Measurements from ENCODE around the gene RASL12.
A peak's percentile ranks its signal among the peaks of the same experiment; 100 is the strongest.
"Not testable (repeated sequence)": the region's sequence is repeated elsewhere in the genome, so short reads cannot be mapped to it uniquely, and the experiment has no call there.

The RASL12 gene

GRCh38 chr15:65033659-65034269, 34.0 kb downstream of the RASL12 start:
- peaks cover 3% of the 10 kb centered on the region for H3K4me1 ChIP-seq (ENCODE audit: control insufficient read depth, insufficient read depth, low read length)
- H3K36me3 ChIP-seq (ENCODE audit: control insufficient read depth, insufficient read depth, low read length, severe bottlenecking): no peaks in the 10 kb centered on the region
- H3K27me3 ChIP-seq (replicated peaks; ENCODE audit: control insufficient read depth, insufficient read depth, low read length): no peaks in the 10 kb centered on the region
- H3K9me3 ChIP-seq (ENCODE audit: control insufficient read depth, low read length): no peaks in the 10 kb centered on the region
- DNase-seq (ENCODE audit: low read depth): peak; percentile 72
- no peak overlapping the region for H3K4me3 ChIP-seq (ENCODE audit: low read length)
- peak overlapping the region; percentile 48 for H3K9ac ChIP-seq (ENCODE audit: low read length)

- peak; percentile 74 for DNase-seq (ENCODE audit: low read depth)
- H3K27me3 ChIP-seq (replicated peaks; ENCODE audit: control insufficient read depth, insufficient read depth, low read length): no peaks in the 10 kb centered on the region
- H3K4me1 ChIP-seq (ENCODE audit: control insufficient read depth, insufficient read depth, low read length): peaks cover 8% of the 10 kb centered on the region
- no peak overlapping the region for H3K4me3 ChIP-seq (ENCODE audit: low read length)
- H3K9me3 ChIP-seq (ENCODE audit: control insufficient read depth, low read length): no peaks in the 10 kb centered on the region
- no peak overlapping the region for H3K9ac ChIP-seq (ENCODE audit: low read length)
- no peaks in the 10 kb centered on the region for H3K36me3 ChIP-seq (ENCODE audit: control insufficient read depth, insufficient read depth, low read length, severe bottlenecking)
Measured at GRCh38 chr15:65032801-65033537, 34.8 kb downstream of the RASL12 start.

- Histone ChIP-seq H3K36me3 (ENCODE audit: control insufficient read depth, insufficient read depth, low read length, severe bottlenecking) (peaks cover 20% of the 10 kb centered on the region), H3K27me3 (replicated peaks; ENCODE audit: control insufficient read depth, insufficient read depth, low read length) (no peaks in the 10 kb centered on the region), H3K4me3 (ENCODE audit: low read length) (peak overlapping the region; percentile 99), H3K9me3 (ENCODE audit: control insufficient read depth, low read length) (no peaks in the 10 kb centered on the region), H3K4me1 (ENCODE audit: control insufficient read depth, insufficient read depth, low read length) (peaks cover 16% of the 10 kb centered on the region), H3K9ac (ENCODE audit: low read length) (no peak overlapping the region)
- no peak for DNase-seq (ENCODE audit: low read depth)
Measured at GRCh38 chr15:65029736-65030208, 38.0 kb downstream of the RASL12 start.

GRCh38 chr15:65028921-65029735, 38.7 kb downstream of the RASL12 start, which contains the start of gene MTFMT:
Gene MTFMT (minus strand): TSS chr15:65029639. CDS start chr15:65029613, 26 bp downstream.
- Histone ChIP-seq H3K4me3 (ENCODE audit: low read length) (peak within 1 kb of the TSS; percentile 99), H3K9me3 (ENCODE audit: control insufficient read depth, low read length) (no peaks in the 10 kb centered on the region), H3K4me1 (ENCODE audit: control insufficient read depth, insufficient read depth, low read length) (peaks cover 16% of the 10 kb centered on the region), H3K27me3 (replicated peaks; ENCODE audit: control insufficient read depth, insufficient read depth, low read length) (no peaks in the 10 kb centered on the region), H3K36me3 (ENCODE audit: control insufficient read depth, insufficient read depth, low read length, severe bottlenecking) (peaks cover 26% of the 10 kb centered on the region), H3K9ac (ENCODE audit: low read length) (peak within 1 kb of the TSS; percentile 94)
- DNase-seq (ENCODE audit: low read depth): peak; percentile 94

- Histone ChIP-seq H3K27me3 (replicated peaks; ENCODE audit: control insufficient read depth, insufficient read depth, low read length) (no peaks in the 10 kb centered on the region), H3K4me3 (ENCODE audit: low read length) (peak overlapping the region; percentile 99), H3K9ac (ENCODE audit: low read length) (peak overlapping the region; percentile 94), H3K36me3 (ENCODE audit: control insufficient read depth, insufficient read depth, low read length, severe bottlenecking) (peaks cover 34% of the 10 kb centered on the region), H3K9me3 (ENCODE audit: control insufficient read depth, low read length) (no peaks in the 10 kb centered on the region), H3K4me1 (ENCODE audit: control insufficient read depth, insufficient read depth, low read length) (peaks cover 14% of the 10 kb centered on the region)
- DNase-seq (ENCODE audit: low read depth): no peak
Measured at GRCh38 chr15:65028338-65028737, 39.5 kb downstream of the RASL12 start.

- no peak for DNase-seq (ENCODE audit: low read depth)
- peaks cover 35% of the 10 kb centered on the region for H3K36me3 ChIP-seq (ENCODE audit: control insufficient read depth, insufficient read depth, low read length, severe bottlenecking)
- H3K9ac ChIP-seq (ENCODE audit: low read length): peak overlapping the region; percentile 94
- H3K9me3 ChIP-seq (ENCODE audit: control insufficient read depth, low read length): no peaks in the 10 kb centered on the region
- H3K4me1 ChIP-seq (ENCODE audit: control insufficient read depth, insufficient read depth, low read length): peaks cover 14% of the 10 kb centered on the region
- H3K4me3 ChIP-seq (ENCODE audit: low read length): peak overlapping the region; percentile 99
- no peaks in the 10 kb centered on the region for H3K27me3 ChIP-seq (replicated peaks; ENCODE audit: control insufficient read depth, insufficient read depth, low read length)
Measured at GRCh38 chr15:65027593-65027992, 40.2 kb downstream of the RASL12 start.

GRCh38 chr15:65026756-65027155, 41.0 kb downstream of the RASL12 start:
- no peaks in the 10 kb centered on the region for H3K27me3 ChIP-seq (replicated peaks; ENCODE audit: control insufficient read depth, insufficient read depth, low read length)
- H3K9ac ChIP-seq (ENCODE audit: low read length): no peak overlapping the region
- H3K36me3 ChIP-seq (ENCODE audit: control insufficient read depth, insufficient read depth, low read length, severe bottlenecking): peaks cover 35% of the 10 kb centered on the region
- no peaks in the 10 kb centered on the region for H3K9me3 ChIP-seq (ENCODE audit: control insufficient read depth, low read length)
- peaks cover 14% of the 10 kb centered on the region for H3K4me1 ChIP-seq (ENCODE audit: control insufficient read depth, insufficient read depth, low read length)
- no peak for DNase-seq (ENCODE audit: low read depth)
- no peak overlapping the region for H3K4me3 ChIP-seq (ENCODE audit: low read length)

GRCh38 chr15:65021488-65021887, 46.3 kb downstream of the RASL12 start:
- no peak overlapping the region for H3K9ac ChIP-seq (ENCODE audit: low read length)
- H3K27me3 ChIP-seq (replicated peaks; ENCODE audit: control insufficient read depth, insufficient read depth, low read length): no peaks in the 10 kb centered on the region
- no peaks in the 10 kb centered on the region for H3K9me3 ChIP-seq (ENCODE audit: control insufficient read depth, low read length)
- no peak overlapping the region for H3K4me3 ChIP-seq (ENCODE audit: low read length)
- no peaks in the 10 kb centered on the region for H3K4me1 ChIP-seq (ENCODE audit: control insufficient read depth, insufficient read depth, low read length)
- DNase-seq (ENCODE audit: low read depth): no peak
- peaks cover 77% of the 10 kb centered on the region for H3K36me3 ChIP-seq (ENCODE audit: control insufficient read depth, insufficient read depth, low read length, severe bottlenecking)

- Histone ChIP-seq H3K9ac (ENCODE audit: low read length) (no peak overlapping the region), H3K36me3 (ENCODE audit: control insufficient read depth, insufficient read depth, low read length, severe bottlenecking) (peaks cover 77% of the 10 kb centered on the region), H3K4me1 (ENCODE audit: control insufficient read depth, insufficient read depth, low read length) (no peaks in the 10 kb centered on the region), H3K4me3 (ENCODE audit: low read length) (no peak overlapping the region), H3K27me3 (replicated peaks; ENCODE audit: control insufficient read depth, insufficient read depth, low read length) (no peaks in the 10 kb centered on the region), H3K9me3 (ENCODE audit: control insufficient read depth, low read length) (no peaks in the 10 kb centered on the region)
- no peak for DNase-seq (ENCODE audit: low read depth)
Measured at GRCh38 chr15:65020419-65020818, 47.4 kb downstream of the RASL12 start.

GRCh38 chr15:65011198-65011597, 56.6 kb downstream of the RASL12 start:
- DNase-seq (ENCODE audit: low read depth); H3K9ac ChIP-seq (ENCODE audit: low read length); H3K4me1 ChIP-seq (ENCODE audit: control insufficient read depth, insufficient read depth, low read length); H3K27me3 ChIP-seq (replicated peaks; ENCODE audit: control insufficient read depth, insufficient read depth, low read length); H3K4me3 ChIP-seq (ENCODE audit: low read length): not testable (repeated sequence)
- H3K36me3 ChIP-seq (ENCODE audit: control insufficient read depth, insufficient read depth, low read length, severe bottlenecking): peaks cover 52% of the 10 kb centered on the region
- H3K9me3 ChIP-seq (ENCODE audit: control insufficient read depth, low read length): peaks cover 10% of the 10 kb centered on the region

GRCh38 chr15:65008983-65009382, 58.8 kb downstream of the RASL12 start:
- Histone ChIP-seq H3K9me3 (ENCODE audit: control insufficient read depth, low read length) (peaks cover 9% of the 10 kb centered on the region), H3K36me3 (ENCODE audit: control insufficient read depth, insufficient read depth, low read length, severe bottlenecking) (peaks cover 39% of the 10 kb centered on the region), H3K27me3 (replicated peaks; ENCODE audit: control insufficient read depth, insufficient read depth, low read length) (no peaks in the 10 kb centered on the region), H3K9ac (ENCODE audit: low read length) (no peak overlapping the region), H3K4me3 (ENCODE audit: low read length) (no peak overlapping the region), H3K4me1 (ENCODE audit: control insufficient read depth, insufficient read depth, low read length) (peaks cover 6% of the 10 kb centered on the region)
- no peak for DNase-seq (ENCODE audit: low read depth)

Measured in adipocyte (in vitro differentiated cells).